Stimulated activated CD4-positive, alpha-beta T cell treated with anti-CD3 and anti-CD28 coated beads, Interleukin-15, amount 100 ng/mL, for 48 hours (primary cell): ENCODE results near the gene VASP.

Experiments used
- DNase-seq, 2 donors: peaks; one replicate each; pipeline ENCODE4 v3.0.0-alpha.2; 2020; ENCODE audit warnings: low read depth in 2 of 2

The VASP gene

GRCh38 chr19:45473682-45474605, 33.3 kb upstream of the VASP start:
- no peak for DNase-seq

- DNase-seq, result no peak
Measured at GRCh38 chr19:45474606-45475521, 32.4 kb upstream of the VASP start.

- no peak for DNase-seq
Measured at GRCh38 chr19:45475537-45476291, 31.6 kb upstream of the VASP start.

- no peak for DNase-seq
Measured at GRCh38 chr19:45476304-45476703, 31.0 kb upstream of the VASP start.

- no peak for DNase-seq
Measured at GRCh38 chr19:45477186-45477585, 30.1 kb upstream of the VASP start.

- DNase-seq, result no peak
Measured at GRCh38 chr19:45477713-45478453, 29.4 kb upstream of the VASP start.

GRCh38 chr19:45478454-45479238, 28.6 kb upstream of the VASP start:
- DNase-seq, result peak; percentile 86 to 90

- no peak for DNase-seq
Measured at GRCh38 chr19:45483033-45483432, 24.2 kb upstream of the VASP start.

GRCh38 chr19:45484273-45484945, 22.9 kb upstream of the VASP start:
- no peak for DNase-seq

GRCh38 chr19:45485305-45486077, 21.8 kb upstream of the VASP start:
- DNase-seq, result peak; percentile 97 to 99

GRCh38 chr19:45488708-45489107, 18.6 kb upstream of the VASP start:
- no peak for DNase-seq

- no peak for DNase-seq
Measured at GRCh38 chr19:45489216-45489855, 17.9 kb upstream of the VASP start.

GRCh38 chr19:45492137-45492626, 15.1 kb upstream of the VASP start:
- DNase-seq, result no peak

GRCh38 chr19:45492627-45493470, 14.4 kb upstream of the VASP start:
- no peak for DNase-seq

GRCh38 chr19:45494261-45494916, 12.9 kb upstream of the VASP start:
- no peak for DNase-seq

- no peak for DNase-seq
Measured at GRCh38 chr19:45495178-45495577, 12.1 kb upstream of the VASP start.
